GM18909 (cell line): ENCODE measurements around the gene DCP1B.

Experiments used
- ATAC-seq: cut with Tn5 transposase; IDR thresholded peaks from one replicate; pipeline ENCODE4 v1.9.1; 2021; ENCODE audit warnings: mild to moderate bottlenecking; ENCODE audit not compliant: unreplicated experiment, poor library complexity

The DCP1B gene

GRCh38 chr12:1911598-1912575 is 92.4 kb downstream of the DCP1B start:
- no peak for ATAC-seq

- ATAC-seq, result no peak
Observed at GRCh38 chr12:1910468-1910867, 93.8 kb downstream of the DCP1B start.

DNA sequence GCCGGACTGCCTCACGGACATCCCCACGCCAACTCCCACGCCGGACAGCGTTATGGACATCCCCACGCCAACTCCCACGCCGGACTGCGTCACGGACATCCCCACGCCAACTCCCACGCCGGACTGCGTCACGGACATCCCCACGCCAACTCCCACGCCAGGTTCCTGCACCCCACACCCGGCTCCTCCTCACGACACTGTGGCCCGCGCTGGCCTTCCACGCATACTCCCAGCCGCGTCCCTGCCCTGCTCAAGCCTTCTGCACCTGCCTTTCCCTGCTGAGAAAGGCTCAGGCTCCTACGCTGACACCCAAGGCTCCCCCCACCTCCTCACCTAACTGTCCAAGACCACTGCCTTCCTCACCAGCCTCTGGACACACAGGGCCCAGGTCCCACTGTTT is 95.5 kb downstream of the DCP1B start:
- ATAC-seq, result no peak

DNA sequence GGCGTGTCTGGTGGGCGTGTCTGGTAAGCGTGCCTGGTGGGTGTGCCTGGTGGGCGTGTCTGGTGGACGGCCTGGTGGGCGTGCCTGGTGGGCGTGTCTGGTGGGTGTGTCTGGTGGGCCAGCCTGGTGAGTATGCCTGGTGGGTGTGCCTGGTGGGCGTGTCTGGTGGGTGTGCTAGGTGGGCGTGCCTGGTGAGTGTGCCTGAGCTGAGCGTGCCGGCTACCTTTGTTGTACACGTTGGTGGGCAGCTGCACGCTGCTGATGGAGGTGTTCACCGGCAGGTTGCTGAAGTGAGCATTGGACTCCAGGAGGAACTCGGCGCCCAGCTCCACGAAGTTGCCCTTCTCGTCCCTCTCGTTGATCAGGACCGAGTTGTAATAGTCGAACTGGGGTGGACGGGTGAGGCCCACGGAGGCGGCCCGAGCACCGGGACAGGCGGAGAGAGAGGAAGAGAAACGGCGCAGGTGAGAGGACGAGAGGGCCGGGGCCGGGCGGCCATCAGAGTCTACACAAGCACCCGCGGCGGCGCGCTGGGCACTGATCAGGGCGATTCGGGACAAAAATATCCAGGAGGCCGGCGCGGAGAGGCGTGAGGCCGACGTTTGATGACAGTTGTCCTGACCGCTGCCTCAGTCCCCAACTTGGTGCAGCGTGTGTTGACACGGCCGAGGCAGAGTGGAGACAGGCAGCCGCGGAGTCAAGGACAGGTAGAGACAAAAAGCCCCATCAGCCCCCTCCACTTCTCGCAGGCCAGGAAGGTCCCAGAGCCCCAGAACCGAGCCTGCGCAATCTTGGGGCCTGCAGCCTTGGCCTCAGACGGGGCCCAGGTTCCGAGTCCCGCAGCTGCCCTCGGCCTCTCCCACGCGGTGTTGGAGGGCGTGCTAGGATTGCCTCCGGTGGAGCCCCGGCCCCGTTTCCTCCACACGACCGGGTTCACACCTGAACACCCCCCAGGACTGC is 96.3 kb downstream of the DCP1B start:
- no peak for ATAC-seq

- no peak for ATAC-seq
Observed at GRCh38 chr12:1906579-1906978, 97.7 kb downstream of the DCP1B start.

DNA sequence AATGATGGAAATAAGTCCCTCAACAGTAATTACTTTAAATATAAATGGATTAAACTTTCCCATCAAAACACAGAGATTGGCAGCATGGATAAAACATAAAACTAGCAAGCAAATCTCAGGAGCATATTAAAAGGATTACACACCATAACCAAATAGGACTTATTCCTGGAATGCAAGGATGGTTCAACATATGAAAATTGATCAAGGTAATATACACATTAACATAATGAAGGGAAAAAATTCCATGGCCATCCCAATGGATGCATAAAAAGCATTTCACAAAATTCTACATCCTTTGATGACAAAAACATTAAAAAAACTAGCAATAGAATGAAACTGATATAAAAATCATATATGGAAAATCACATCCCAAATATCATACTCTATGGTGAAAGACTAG is 99.4 kb downstream of the DCP1B start:
- no peak for ATAC-seq

DNA sequence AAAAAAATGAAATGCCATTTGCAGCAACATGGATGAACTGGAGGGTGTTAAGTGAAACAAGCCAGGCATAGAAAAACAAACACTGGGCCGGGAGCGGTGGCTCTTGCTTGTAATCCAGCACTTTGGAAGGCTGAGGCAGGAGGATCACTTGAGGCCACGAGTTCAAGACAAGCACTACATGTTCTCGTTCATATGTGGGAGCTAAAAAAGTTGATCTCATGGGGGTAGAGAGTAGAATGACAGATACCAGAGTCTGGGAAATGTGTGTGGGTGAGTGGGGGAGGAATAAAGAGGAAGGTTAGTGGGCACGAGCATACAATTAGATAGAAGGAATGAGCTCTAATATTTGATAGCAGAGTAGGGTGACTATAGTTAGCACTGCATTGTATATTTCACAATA is 107.3 kb downstream of the DCP1B start:
- ATAC-seq, result no peak
